Measurements from ENCODE around the gene ALDH3B1. TPM values are rescaled to one million over a fixed set of nuclear protein-coding genes. Genes with fewer than 3 reads are reported as not detected.

ALDH3B1 gene
- total RNA-seq, 1 donor from 2014 or later, result 1.3 TPM

DNA sequence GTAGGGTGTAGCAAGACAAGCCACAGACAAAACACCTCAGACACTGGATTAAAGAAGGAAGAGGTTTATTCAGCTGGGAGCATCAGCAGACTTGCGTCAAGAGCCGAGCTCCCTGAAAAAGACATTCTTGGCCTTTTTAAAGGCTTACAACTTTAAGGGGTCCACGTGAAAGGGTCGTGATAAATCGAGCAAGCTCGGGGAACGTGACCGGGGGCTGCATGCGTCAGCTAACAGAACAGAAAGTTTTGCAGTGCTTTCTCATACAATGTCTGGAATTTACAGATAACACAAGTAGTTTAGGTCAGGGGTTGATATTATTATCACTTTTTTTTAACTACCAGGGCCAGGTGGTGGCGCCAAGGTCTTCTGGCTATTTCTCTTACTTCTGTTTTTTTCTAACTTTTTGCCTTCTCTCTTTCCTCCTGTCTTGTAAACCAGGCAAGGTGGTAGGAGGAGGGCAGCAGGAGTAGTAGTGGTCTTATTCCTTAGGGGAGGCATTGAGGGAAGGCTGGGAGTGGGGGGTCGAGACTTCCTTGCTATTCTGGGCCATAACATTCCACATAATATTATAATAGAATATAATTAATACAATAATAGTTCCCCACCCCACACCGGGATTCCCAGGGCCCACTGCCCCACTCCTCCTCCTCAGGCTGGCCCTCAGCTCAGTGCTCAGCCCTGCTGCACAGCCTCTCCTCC lies 587 bp upstream of the ALDH3B1 start:
- no peak for FAIRE-seq
- DNase-seq (ENCODE audit: low read depth), result no peak
- Histone ChIP-seq H4K20me1 (ENCODE audit: insufficient read depth, low read length) (no peaks in the 10 kb centered on the region), H3K27me3 (ENCODE audit: insufficient read depth, low read length) (no peaks in the 10 kb centered on the region), H3K36me3 (ENCODE audit: insufficient read depth, low read length) (no peaks in the 10 kb centered on the region), H3K27ac (ENCODE audit: low read depth, low read length) (peak overlapping the region; percentile 96), H3K4me3 (ENCODE audit: insufficient read depth, low read depth, low read length) (no peak overlapping the region), H3K9ac (ENCODE audit: low read length) (peak overlapping the region; percentile 80), H3K4me1 (ENCODE audit: insufficient read depth, low read length) (peaks cover 53% of the 10 kb centered on the region), H3K79me2 (ENCODE audit: insufficient read depth, low read length) (peaks cover 16% of the 10 kb centered on the region), H3K9me3 (ENCODE audit: insufficient read depth, low read depth, low read length) (no peaks in the 10 kb centered on the region), H3K4me2 (ENCODE audit: low read length) (peak overlapping the region; percentile 88), H2AFZ (ENCODE audit: low read depth, low read length) (peak overlapping the region; percentile 81)
- Mint-ChIP-seq H3K36me3 (ENCODE audit: low read depth, unreplicated experiment) (peaks cover 4% of the 10 kb centered on the region), H3K27ac (ENCODE audit: unreplicated experiment) (no peak overlapping the region), H3K9me3 (ENCODE audit: unreplicated experiment) (no peaks in the 10 kb centered on the region), H3K4me1 (ENCODE audit: low read depth, unreplicated experiment) (peaks cover 21% of the 10 kb centered on the region), H3K27me3 (ENCODE audit: low read depth, unreplicated experiment) (peaks cover 12% of the 10 kb centered on the region), H3K4me3 (ENCODE audit: unreplicated experiment) (peak overlapping the region; percentile 70)
- TF ChIP-seq, protein P1, sequence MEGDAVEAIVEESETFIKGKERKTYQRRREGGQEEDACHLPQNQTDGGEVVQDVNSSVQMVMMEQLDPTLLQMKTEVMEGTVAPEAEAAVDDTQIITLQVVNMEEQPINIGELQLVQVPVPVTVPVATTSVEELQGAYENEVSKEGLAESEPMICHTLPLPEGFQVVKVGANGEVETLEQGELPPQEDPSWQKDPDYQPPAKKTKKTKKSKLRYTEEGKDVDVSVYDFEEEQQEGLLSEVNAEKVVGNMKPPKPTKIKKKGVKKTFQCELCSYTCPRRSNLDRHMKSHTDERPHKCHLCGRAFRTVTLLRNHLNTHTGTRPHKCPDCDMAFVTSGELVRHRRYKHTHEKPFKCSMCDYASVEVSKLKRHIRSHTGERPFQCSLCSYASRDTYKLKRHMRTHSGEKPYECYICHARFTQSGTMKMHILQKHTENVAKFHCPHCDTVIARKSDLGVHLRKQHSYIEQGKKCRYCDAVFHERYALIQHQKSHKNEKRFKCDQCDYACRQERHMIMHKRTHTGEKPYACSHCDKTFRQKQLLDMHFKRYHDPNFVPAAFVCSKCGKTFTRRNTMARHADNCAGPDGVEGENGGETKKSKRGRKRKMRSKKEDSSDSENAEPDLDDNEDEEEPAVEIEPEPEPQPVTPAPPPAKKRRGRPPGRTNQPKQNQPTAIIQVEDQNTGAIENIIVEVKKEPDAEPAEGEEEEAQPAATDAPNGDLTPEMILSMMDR (IDR thresholded peaks at IDR 0.05; ENCODE audit: insufficient read depth, low read depth, low read length), result peak; percentile 19
- TF ChIP-seq EZH2 (IDR thresholded peaks at IDR 0.05; ENCODE audit: insufficient read depth, low read length), result no peak

DNA sequence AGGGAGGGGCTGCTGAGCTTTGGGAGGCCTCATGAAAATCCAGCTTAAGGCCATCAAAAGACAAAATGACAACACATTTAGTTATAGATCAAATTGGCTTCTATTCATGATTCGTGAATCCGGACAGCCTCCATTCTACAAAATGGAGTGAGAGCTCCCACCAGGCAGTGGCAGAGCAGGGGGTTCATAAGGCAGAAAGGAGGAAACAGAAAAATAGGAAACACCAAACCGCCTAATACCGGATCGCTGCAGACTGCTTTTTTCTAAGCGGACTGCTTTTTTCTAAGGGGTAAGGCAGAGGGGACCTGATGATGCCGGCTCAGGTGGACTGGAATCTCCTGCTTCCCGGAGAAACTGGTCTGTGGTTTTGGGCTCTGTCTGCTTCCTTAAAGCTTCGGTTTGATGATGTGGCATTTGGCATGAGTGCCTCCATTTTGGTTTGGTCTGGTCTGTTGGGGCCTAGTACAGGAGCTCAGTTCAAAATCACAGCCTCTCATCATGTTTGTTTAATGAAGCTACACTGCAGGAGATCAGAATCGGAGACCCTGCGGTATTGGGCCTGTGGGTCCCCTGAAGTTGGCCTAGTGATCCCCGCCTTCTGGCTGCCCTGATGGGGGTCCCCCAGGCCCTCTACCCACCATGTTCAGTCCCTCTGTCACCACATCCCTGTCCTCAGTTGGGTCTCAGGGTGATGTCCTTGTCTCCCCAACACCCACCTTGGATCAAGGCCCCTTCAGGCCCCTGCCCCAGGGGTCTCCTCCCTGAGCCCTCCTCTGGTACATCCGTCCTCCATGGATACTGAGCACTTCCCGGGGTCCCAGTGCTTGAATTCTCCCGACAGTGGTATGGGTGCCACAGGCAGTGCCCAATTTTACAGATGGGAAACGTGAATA lies 1.2 kb downstream of the ALDH3B1 start:
- FAIRE-seq (no peak), DNase-seq (ENCODE audit: low read depth) (no peak)
- peak overlapping the region; percentile 45 for H3K4me3 Mint-ChIP-seq (ENCODE audit: unreplicated experiment)

More for the DNA sequence above, 1.2 kb downstream of the ALDH3B1 start:
- Histone ChIP-seq H3K4me1 (ENCODE audit: insufficient read depth, low read length) (peaks cover 58% of the 10 kb centered on the region), H3K36me3 (ENCODE audit: insufficient read depth, low read length) (no peaks in the 10 kb centered on the region), H3K79me2 (ENCODE audit: insufficient read depth, low read length) (peaks cover 16% of the 10 kb centered on the region), H2AFZ (ENCODE audit: low read depth, low read length) (peak overlapping the region; percentile 81), H3K9ac (ENCODE audit: low read length) (peak overlapping the region; percentile 80), H4K20me1 (ENCODE audit: insufficient read depth, low read length) (no peaks in the 10 kb centered on the region), H3K4me3 (ENCODE audit: insufficient read depth, low read depth, low read length) (peak overlapping the region; percentile 32), H3K27ac (ENCODE audit: low read depth, low read length) (peak overlapping the region; percentile 96), H3K9me3 (ENCODE audit: insufficient read depth, low read depth, low read length) (no peaks in the 10 kb centered on the region), H3K27me3 (ENCODE audit: insufficient read depth, low read length) (no peaks in the 10 kb centered on the region), H3K4me2 (ENCODE audit: low read length) (peak overlapping the region; percentile 88)
- peaks cover 2% of the 10 kb centered on the region for H3K36me3 Mint-ChIP-seq (ENCODE audit: low read depth, unreplicated experiment)
- no peak for TF ChIP-seq EZH2 (IDR thresholded peaks at IDR 0.05; ENCODE audit: insufficient read depth, low read length)
- TF ChIP-seq, protein P1 (IDR thresholded peaks at IDR 0.05; ENCODE audit: insufficient read depth, low read depth, low read length), result no peak
- peaks cover 21% of the 10 kb centered on the region for H3K4me1 Mint-ChIP-seq (ENCODE audit: low read depth, unreplicated experiment)
- H3K9me3 Mint-ChIP-seq (ENCODE audit: unreplicated experiment), result no peaks in the 10 kb centered on the region
- peak overlapping the region; percentile 72 for H3K27ac Mint-ChIP-seq (ENCODE audit: unreplicated experiment)
- H3K27me3 Mint-ChIP-seq (ENCODE audit: low read depth, unreplicated experiment), result peaks cover 2% of the 10 kb centered on the region
